Measurements from ENCODE around the gene PSMB2. TPM values are rescaled to one million over a fixed set of nuclear protein-coding genes. Genes with fewer than 3 reads are reported as not detected.
"Not testable (repeated sequence)": the region's sequence is repeated elsewhere in the genome, so short reads cannot be mapped to it uniquely, and the experiment has no call there.

PSMB2 gene
- total RNA-seq, 1 donor from 2014 or later: 16.0 TPM

- DNase-seq: no peak
Measured at GRCh38 chr1:35591211-35591610, 50.1 kb downstream of the PSMB2 start.

GRCh38 chr1:35590476-35591040 is 50.8 kb downstream of the PSMB2 start:
- DNase-seq: no peak

- DNase-seq: no peak
Measured at GRCh38 chr1:35589516-35590427, 51.6 kb downstream of the PSMB2 start.

- DNase-seq: no peak
Measured at GRCh38 chr1:35588197-35588910, 53.0 kb downstream of the PSMB2 start.

- no peak for DNase-seq
Measured at GRCh38 chr1:35587736-35588135, 53.6 kb downstream of the PSMB2 start.

- DNase-seq: no peak
Measured at GRCh38 chr1:35586808-35587207, 54.5 kb downstream of the PSMB2 start.

- DNase-seq: not testable (repeated sequence)
Measured at GRCh38 chr1:35585805-35586204, 55.5 kb downstream of the PSMB2 start.

- no peak for DNase-seq
Measured at GRCh38 chr1:35585281-35585680, 56.0 kb downstream of the PSMB2 start.

GRCh38 chr1:35581621-35582020 is 59.7 kb downstream of the PSMB2 start:
- not testable (repeated sequence) for DNase-seq

- DNase-seq: no peak
Measured at GRCh38 chr1:35580949-35581388, 60.4 kb downstream of the PSMB2 start.

- peak; percentile 44 for DNase-seq
Measured at GRCh38 chr1:35577071-35577998, 64.0 kb downstream of the PSMB2 start.

- not testable (repeated sequence) for DNase-seq
Measured at GRCh38 chr1:35576766-35577070, 64.6 kb downstream of the PSMB2 start.

- DNase-seq: no peak
Measured at GRCh38 chr1:35576061-35576765, 65.1 kb downstream of the PSMB2 start.

GRCh38 chr1:35575416-35575958 is 65.8 kb downstream of the PSMB2 start:
- no peak for DNase-seq

GRCh38 chr1:35574655-35575415 is 66.5 kb downstream of the PSMB2 start:
- DNase-seq: no peak

GRCh38 chr1:35574125-35574654 is 67.1 kb downstream of the PSMB2 start:
- DNase-seq: no peak

GRCh38 chr1:35573198-35574124 is 67.9 kb downstream of the PSMB2 start, which contains the start of gene TFAP2E:
TSS of gene TFAP2E (plus strand) at chr1:35573314. CDS start at chr1:35573578, 264 bp downstream.
- DNase-seq: peak; percentile 46

- no peak for DNase-seq
Measured at GRCh38 chr1:35572296-35572695, 69.0 kb downstream of the PSMB2 start.

- no peak for DNase-seq
Measured at GRCh38 chr1:35571263-35571662, 70.1 kb downstream of the PSMB2 start.

Data from dermis blood vessel endothelial cell (primary cell).